ENCODE results near the gene COL4A5. TPM values are rescaled to one million over a fixed set of nuclear protein-coding genes. Genes with fewer than 3 reads are reported as not detected.

COL4A5 gene
- total and polyA plus RNA-seq, 2 of the 8 experiments (the other 6 are each of a cell fraction or from before 2014, with no cell fraction given), result 24.9 to 30.2 TPM

- DNase-seq (ENCODE audit: low read depth in 1 of 2, low spot score in 2 of 2), result no peak
- TF ChIP-seq TAF1 (IDR thresholded peaks at IDR 0.05; ENCODE audit: low read depth, low read length) (no peak), TAF7 (optimal IDR thresholded peaks at IDR 0.05; ENCODE audit: borderline replicate concordance, low read depth, low read length) (no peak), HDAC2 (IDR thresholded peaks at IDR 0.05; ENCODE audit: borderline replicate concordance in 1 of 2, low read depth in 2 of 2, low read length in 2 of 2) (no peak), USF2 (IDR thresholded peaks at IDR 0.05; ENCODE audit: low read length) (no peak)
- H3K4me1 ChIP-seq (replicated peaks in 1 of 4; ENCODE audit: control insufficient read depth in 3 of 4, insufficient read depth in 4 of 4, low read length in 3 of 4), result no peaks in the 10 kb centered on the region
- no peak overlapping the region for H4K8ac ChIP-seq (ENCODE audit: extremely low read depth, insufficient read depth, low read length)
- no peak overlapping the region for H3K9ac ChIP-seq (replicated peaks in 1 of 4; ENCODE audit: extremely low read depth in 1 of 4, low read depth in 3 of 4, low read length in 3 of 4)
- H3K36me3 ChIP-seq (ENCODE audit: control insufficient read depth in 2 of 4, insufficient read depth in 4 of 4, low read length in 3 of 4), result peaks cover 0 to 18% (median 2%) of the 10 kb centered on the region in 4 experiments; a peak in 2 of 8 replicates
- no peak overlapping the region for H3K27ac ChIP-seq (ENCODE audit: low read depth, low read length)
- no peak for FAIRE-seq
- H3K79me2 ChIP-seq (ENCODE audit: control insufficient read depth in 1 of 2, insufficient read depth in 2 of 2, low read length in 2 of 2), result no peaks in the 10 kb centered on the region
- H2BK5ac ChIP-seq (ENCODE audit: low read depth, low read length), result no peak overlapping the region
- no peak overlapping the region for H2BK15ac ChIP-seq (ENCODE audit: low read length)
- H2AK5ac ChIP-seq (ENCODE audit: low read depth, low read length), result no peak overlapping the region
- no peak overlapping the region for H2BK12ac ChIP-seq (ENCODE audit: low read depth, low read length)
- no peak overlapping the region for H2AFZ ChIP-seq (ENCODE audit: low read length)
- no peak overlapping the region for H3K4me3 ChIP-seq (ENCODE audit: extremely low read depth in 1 of 4, insufficient read depth in 2 of 4, low read depth in 3 of 4, low read length in 4 of 4)
- H3K23me2 ChIP-seq (ENCODE audit: low read depth, low read length), result no peaks in the 10 kb centered on the region
- 90% methylated on average over 1 of the region's 1 CpG; no CpG with 5 or more reads in 1 of the 2 experiments for WGBS, 2 experiments (ENCODE audit: extremely low coverage in 1 of 2, insufficient coverage in 1 of 2, insufficient read length in 1 of 2, insufficient replicate concordance in 2 of 2, low coverage in 1 of 2, low lambda C conversion rate in 2 of 2, missing lambda C conversion rate in 1 of 2)
- no peaks in the 10 kb centered on the region for H3K9me3 ChIP-seq (ENCODE audit: insufficient read depth in 2 of 2, low read depth in 1 of 2, low read length in 1 of 2)
- no peaks in the 10 kb centered on the region for H4K20me1 ChIP-seq (replicated peaks in 1 of 2; ENCODE audit: control insufficient read depth in 1 of 2, insufficient read depth in 2 of 2, low read length in 2 of 2)
- H3K4me2 ChIP-seq (ENCODE audit: insufficient read depth in 1 of 2, low read depth in 2 of 2, low read length in 2 of 2), result no peak overlapping the region
- no peak overlapping the region for H4K5ac ChIP-seq (ENCODE audit: insufficient read length, low read depth, low read length)
- no peak overlapping the region for H2BK120ac ChIP-seq (replicated peaks; ENCODE audit: low read depth, low read length)
- ChIA-PET POLR2A (ENCODE audit: partially characterized antibody) (no interaction called here), CTCF (ENCODE audit: partially characterized antibody) (no interaction called here)
- no peak overlapping the region for H2BK20ac ChIP-seq (ENCODE audit: low read length)
- no peak overlapping the region for H3K56ac ChIP-seq (replicated peaks; ENCODE audit: insufficient read length, low read depth, low read length)
- H3K23ac ChIP-seq (ENCODE audit: insufficient read length), result no peak overlapping the region
- no peak overlapping the region for H4K91ac ChIP-seq (replicated peaks; ENCODE audit: insufficient read length, low read length)
- no peaks in the 10 kb centered on the region for H3K79me1 ChIP-seq (ENCODE audit: low read depth, low read length)
- H3K18ac ChIP-seq (ENCODE audit: extremely low read depth, low read length), result no peak overlapping the region
- no peaks in the 10 kb centered on the region for H3K27me3 ChIP-seq (replicated peaks in 1 of 4; ENCODE audit: control insufficient read depth in 3 of 4, extremely low read depth in 1 of 4, insufficient read depth in 3 of 4, low read length in 3 of 4)
- H3K14ac ChIP-seq (ENCODE audit: insufficient read length), result no peak overlapping the region
- H3K4ac ChIP-seq (replicated peaks; ENCODE audit: insufficient read length, low read depth, low read length), result no peak overlapping the region
Measured at GRCh38 chrX:108582151-108582550, 142.5 kb downstream of the COL4A5 start.

All from H1 (cell line).